Stimulated activated CD8-positive, alpha-beta memory T cell treated with anti-CD3 and anti-CD28 coated beads, Interleukin-4, amount 100 ng/mL, for 24 hours (primary cell): ENCODE data around the gene ALDOA.
"Not testable (repeated sequence)": the region's sequence is repeated elsewhere in the genome, so short reads cannot be mapped to it uniquely, and the experiment has no call there.

Experiments used
- DNase-seq: peaks from one replicate; pipeline ENCODE4 v3.0.0-alpha.2; 2020; ENCODE audit warnings: low read depth

The ALDOA gene

DNA sequence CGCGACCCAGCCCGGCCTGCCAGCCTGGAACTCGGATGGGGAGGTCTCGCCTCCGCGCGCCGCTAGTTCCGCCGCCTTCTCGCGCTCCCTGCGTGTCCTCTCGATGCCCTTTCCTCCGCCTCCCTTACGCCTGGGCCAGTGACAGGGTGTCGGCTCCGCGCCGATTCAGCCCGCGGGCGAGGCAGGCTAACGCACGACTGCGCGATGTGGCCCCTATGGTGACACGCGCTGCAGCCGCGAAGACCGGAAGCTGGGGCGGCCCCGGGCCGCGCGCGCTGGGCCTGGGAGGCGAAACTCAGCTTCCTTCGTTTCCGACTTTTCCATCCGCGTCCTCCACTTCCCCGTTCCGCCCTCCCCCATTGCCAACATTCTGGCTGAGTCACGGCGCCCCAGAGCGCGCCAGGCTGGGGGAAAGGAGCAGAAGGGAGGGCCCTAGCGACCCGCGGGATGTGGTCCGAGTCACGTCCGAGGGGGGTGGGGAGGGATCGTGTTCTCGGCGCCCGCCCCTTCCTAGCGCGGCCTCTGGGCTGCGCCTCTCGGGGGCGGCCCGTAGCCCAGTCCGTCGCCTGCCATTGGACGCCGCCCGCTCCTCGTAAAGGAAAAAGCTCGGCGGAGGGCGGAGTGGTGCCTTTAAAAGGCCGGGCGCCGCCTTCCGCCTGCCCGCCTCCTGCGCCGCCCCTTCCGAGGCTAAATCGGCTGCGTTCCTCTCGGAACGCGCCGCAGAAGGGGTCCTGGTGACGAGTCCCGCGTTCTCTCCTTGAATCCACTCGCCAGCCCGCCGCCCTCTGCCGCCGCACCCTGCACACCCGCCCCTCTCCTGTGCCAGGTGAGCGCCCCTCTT, at the start of gene ALDOA:
Gene ALDOA, plus strand, starts transcription at position 659 of the 841 bp plus-strand sequence. CDS start 1,138 bp downstream, outside the sequence.
- peak; percentile 94 for DNase-seq

GRCh38 chr16:30016555-30017276, 48.8 kb upstream of the ALDOA start:
- DNase-seq = no peak

DNA sequence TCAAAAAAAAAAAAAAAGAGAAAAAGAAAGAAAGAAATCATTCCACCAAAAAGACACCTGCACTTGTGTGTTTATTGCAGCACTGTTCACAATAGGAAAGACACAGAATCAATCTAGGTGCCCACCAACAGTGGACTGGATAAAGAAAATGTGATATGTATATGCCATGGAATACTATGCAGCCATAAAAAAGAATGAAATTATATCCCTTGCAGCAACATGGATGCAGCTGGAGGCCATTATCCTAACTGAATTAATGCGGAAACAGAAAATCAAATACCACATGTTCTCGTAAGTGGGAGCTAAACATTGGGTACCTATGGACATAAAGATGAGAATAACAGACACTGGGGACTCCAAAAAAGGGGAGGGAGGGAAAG, 48.3 kb upstream of the ALDOA start:
- no peak for DNase-seq

DNA sequence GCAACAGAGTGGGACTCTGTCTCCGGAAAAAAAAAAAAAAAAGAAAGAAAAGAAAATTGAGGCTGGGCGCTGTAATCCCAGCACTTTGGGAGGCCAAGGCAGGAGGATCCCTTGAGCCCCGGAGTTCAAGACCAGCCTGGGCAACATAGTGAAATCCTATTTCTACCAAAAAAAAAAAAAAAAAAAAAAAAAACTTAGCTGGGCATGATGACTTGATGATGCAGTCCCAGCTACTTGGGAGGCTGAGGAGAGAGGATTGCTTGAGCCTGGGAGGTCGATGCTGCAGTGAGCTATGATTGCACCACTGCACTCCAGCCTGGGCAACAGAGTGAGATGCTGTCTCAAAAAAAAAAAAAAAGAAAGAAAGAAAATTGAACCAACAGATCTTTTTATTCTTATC, 47.6 kb upstream of the ALDOA start:
- DNase-seq = not testable (repeated sequence)

DNA sequence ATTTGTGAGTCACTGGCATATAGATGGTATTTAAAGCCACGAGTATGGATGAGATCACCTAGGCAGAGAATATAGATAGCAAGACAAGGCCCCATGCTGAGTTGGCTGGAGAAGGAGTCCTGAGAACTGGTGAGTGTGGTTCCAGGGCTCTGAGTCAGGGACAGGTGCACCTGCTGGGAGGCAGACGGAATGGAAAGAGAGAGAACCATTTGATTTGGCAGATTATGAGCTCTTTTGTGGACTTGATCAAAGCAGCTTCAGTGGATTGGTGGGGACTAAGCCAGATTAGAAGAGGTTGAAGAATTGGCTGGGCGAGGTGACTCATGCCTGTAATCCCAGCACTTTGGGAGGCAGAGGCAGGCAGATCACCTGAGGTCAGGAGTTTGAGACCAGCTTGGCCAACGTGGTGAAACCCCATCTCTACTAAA, 46.8 kb upstream of the ALDOA start:
- DNase-seq = no peak

DNA sequence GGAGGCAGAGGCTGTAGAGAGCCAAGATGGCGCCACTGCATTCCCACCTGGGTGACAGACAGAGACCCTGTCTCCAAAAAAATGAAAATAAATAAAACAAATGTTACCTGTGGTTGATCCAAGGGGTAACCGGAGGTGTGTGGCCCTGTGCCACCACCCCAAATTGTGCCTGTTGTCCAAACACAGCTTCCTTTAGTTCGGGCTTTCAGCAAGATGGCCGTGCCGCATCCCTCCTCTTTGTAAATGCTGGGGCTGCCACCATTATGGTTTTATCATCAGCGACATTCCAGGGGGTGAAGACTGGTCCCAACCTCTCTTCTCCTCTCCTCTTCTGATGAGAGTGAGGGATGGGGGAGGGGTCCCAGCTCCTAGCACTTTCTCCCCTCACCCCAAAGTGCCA, 42.7 kb upstream of the ALDOA start, which contains the start of gene C16orf92:
Gene C16orf92, plus strand, starts transcription at position 312 of the 400 bp plus-strand sequence. CDS start 143 bp downstream, outside the sequence.
- DNase-seq = no peak

GRCh38 chr16:30023586-30023985, 42.0 kb upstream of the ALDOA start:
- no peak for DNase-seq

- DNase-seq = no peak
Observed at GRCh38 chr16:30024451-30024850, 41.1 kb upstream of the ALDOA start.

- DNase-seq = no peak
Observed at GRCh38 chr16:30025156-30025555, 40.4 kb upstream of the ALDOA start.

- DNase-seq = no peak
Observed at GRCh38 chr16:30025574-30025973, 40.0 kb upstream of the ALDOA start.

GRCh38 chr16:30026449-30026848, 39.1 kb upstream of the ALDOA start:
- DNase-seq = no peak

GRCh38 chr16:30027588-30028437, 37.7 kb upstream of the ALDOA start:
- DNase-seq = no peak

- DNase-seq = no peak
Observed at GRCh38 chr16:30028438-30029076, 37.0 kb upstream of the ALDOA start.

- no peak for DNase-seq
Observed at GRCh38 chr16:30030011-30030685, 35.4 kb upstream of the ALDOA start.

GRCh38 chr16:30030841-30031413, 34.6 kb upstream of the ALDOA start, which contains the start of gene TLCD3B:
TLCD3B (minus strand) TSS chr16:30031271; CDS start chr16:30030527, 744 bp downstream.
- no peak for DNase-seq

DNA sequence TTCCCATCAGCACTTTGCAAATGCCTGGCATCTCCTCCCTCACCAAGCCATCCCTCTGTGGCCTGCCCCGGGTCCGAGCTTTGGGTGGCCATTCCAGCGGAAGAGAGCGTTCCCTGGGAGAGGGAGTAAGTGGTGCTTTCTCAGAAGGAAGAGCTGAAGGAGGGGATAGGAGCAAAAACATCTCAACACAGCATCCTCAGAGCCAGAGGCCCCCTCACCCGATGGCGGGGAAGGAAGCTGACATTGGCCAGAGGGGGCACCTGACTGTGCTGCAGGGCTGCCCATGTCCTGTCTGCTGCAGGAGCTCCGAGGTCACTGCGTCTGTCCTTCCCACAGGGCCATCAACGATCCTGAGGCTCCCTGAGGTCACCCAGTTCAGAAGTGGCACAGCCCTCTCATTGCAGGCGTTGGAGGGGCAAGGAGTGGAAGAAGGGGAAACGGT, 34.1 kb upstream of the ALDOA start:
- no peak for DNase-seq

DNA sequence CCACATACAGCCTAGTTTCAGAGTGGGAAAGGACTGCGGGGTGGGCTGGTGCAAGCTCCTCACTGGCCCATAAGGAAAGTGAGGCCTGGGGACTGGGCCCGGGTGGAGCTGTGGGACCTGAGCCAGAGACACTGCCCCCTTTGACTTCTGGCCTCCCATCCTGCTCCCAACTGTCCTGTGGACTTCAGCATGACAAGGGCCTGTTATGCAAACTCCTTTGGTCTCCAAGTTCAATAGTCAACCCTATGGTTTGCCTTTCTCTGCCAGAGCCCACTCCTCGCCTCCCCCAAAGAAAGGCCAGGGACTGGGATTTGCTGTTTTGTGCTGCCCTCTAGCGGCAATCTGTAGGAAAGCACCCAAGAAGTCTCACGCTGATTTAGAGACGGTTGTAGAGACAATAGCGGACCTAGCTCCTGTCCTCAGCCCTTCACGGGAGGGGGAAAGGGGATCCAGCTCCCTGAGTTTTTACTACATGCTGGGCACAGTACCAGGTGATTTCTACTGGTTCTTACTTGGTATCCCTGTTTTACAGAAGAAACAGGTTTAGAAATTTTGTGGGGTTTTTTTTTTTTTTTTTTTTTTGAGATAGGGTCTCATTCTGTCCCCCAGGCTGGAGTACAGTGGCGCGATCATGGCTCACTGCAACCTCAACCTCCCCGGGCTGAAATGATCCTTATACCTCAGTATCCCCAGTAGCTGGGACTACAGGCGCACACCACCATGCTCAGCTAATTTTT, 33.3 kb upstream of the ALDOA start:
- DNase-seq = peak; percentile 46

DNA sequence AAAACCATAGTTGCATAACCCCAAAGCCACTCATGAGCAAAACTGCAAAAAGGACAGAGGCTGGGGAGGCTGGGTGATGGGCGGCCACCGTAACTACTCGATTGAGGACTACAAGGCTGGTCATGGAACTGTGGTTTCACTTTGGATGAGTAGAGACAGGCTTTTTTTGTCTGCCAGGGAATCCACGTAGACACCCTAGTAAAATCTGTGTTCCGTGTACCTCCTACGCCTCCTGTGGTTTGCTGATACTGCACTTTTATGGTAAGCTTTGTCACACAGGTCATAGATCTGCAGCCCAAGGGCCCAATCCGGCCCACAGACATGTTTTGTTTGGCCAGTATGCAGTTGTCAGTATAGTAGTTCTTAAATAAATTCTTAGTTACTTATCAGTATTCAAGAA, 32.3 kb upstream of the ALDOA start:
- DNase-seq = no peak

GRCh38 chr16:30040221-30040620, 25.3 kb upstream of the ALDOA start:
- DNase-seq = no peak

DNA sequence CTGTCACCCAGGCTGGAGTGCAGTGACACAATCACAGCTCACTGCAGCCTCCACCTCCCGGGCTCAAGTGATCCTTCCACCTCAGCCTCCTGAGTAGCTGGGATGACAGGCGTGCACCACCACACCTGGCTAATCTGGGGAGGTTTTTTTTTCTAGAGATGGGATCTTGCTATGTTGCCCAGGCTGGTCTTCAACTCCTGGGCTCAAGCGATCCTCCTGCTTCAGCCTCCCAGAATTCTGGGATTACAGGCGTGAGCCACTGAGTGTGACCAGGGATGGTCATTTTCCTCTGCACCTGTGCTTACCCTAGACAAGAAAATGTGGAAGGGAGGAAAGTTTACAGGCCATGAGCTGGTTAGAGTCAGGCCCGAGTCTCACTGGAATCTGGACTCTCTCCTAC, 24.9 kb upstream of the ALDOA start:
- DNase-seq = not testable (repeated sequence)
